ENCODE measurements around the gene IGFL2.

GRCh38 chr19:46191356-46191755 is 43.3 kb downstream of the IGFL2 start:
- TF ChIP-seq POLR2AphosphoS5 (IDR thresholded peaks at IDR 0.05; ENCODE audit: low read depth, low read length): no peak
- no peak for TF ChIP-seq CTCF (IDR thresholded peaks at IDR 0.05)
- no peak for TF ChIP-seq TCF7L2 (IDR thresholded peaks at IDR 0.05; ENCODE audit: low read depth, low read length)
- TF ChIP-seq REST (IDR thresholded peaks at IDR 0.05; ENCODE audit: insufficient read depth in 1 of 2, low read depth in 2 of 2, low read length in 1 of 2): no peak
- no peak for TF ChIP-seq SIN3A (IDR thresholded peaks at IDR 0.05; ENCODE audit: borderline replicate concordance, insufficient read depth, low read depth, low read length)

Measured in Panc1 (cell line).